HepG2 (cell line): ENCODE data around the gene PVR. TPM values are rescaled to one million over a fixed set of nuclear protein-coding genes. Genes with fewer than 3 reads are reported as not detected.

Experiments
- ARNT ChIP-seq: fragments of 450-650 bp; IDR thresholded peaks from 2 replicates; pipeline ENCODE4 v1.6.1; 2017
- CEBPG ChIP-seq: IDR thresholded peaks from 2 replicates; pipeline ENCODE4 v1.6.1; 2016
- EEA1 ChIP-seq: sonication (generic); formaldehyde crosslinking; IDR thresholded peaks from 2 replicates; pipeline ENCODE4 v1.5.1; 2020; ENCODE audit warnings: mild to moderate bottlenecking, missing genetic modification reagents, borderline replicate concordance
- FOXK1 ChIP-seq: sonication (generic); formaldehyde crosslinking; IDR thresholded peaks from 2 replicates; pipeline ENCODE4 v1.4.0; 2020; ENCODE audit warnings: low read depth, missing genetic modification reagents, borderline replicate concordance
- HNF1B ChIP-seq: sonication (generic); formaldehyde crosslinking; IDR thresholded peaks from 2 replicates; pipeline ENCODE4 v1.5.1; 2020; ENCODE audit warnings: mild to moderate bottlenecking, moderate library complexity, missing genetic modification reagents
- MIXL1 ChIP-seq: IDR thresholded peaks from 2 replicates; pipeline ENCODE4 v1.6.1; 2016
- NFAT5 ChIP-seq: sonication (generic); formaldehyde crosslinking; IDR thresholded peaks from 2 replicates; pipeline ENCODE4 v1.4.0; 2020; ENCODE audit warnings: missing genetic modification reagents
- RELA ChIP-seq: sonication (generic); formaldehyde crosslinking; IDR thresholded peaks from 2 replicates; pipeline ENCODE4 v1.4.0; 2020; ENCODE audit warnings: missing genetic modification reagents
- SALL2 ChIP-seq: sonication (generic); formaldehyde crosslinking; IDR thresholded peaks from 2 replicates; pipeline ENCODE4 v1.8.1; 2023; ENCODE audit warnings: mild to moderate bottlenecking, missing genetic modification reagents, inconsistent platforms
- SOX6 ChIP-seq, 2 experiments: fragments of 450-650 bp in 1 of 2; sonication (generic) in 1 of 2; formaldehyde crosslinking in 1 of 2; IDR thresholded peaks; 2 replicates each; pipeline versions ENCODE4 v1.4.0 to v1.6.1; 2017 to 2020; ENCODE audit warnings: antibody characterized with exemption in 1 of 2, mild to moderate bottlenecking in 1 of 2, missing genetic modification reagents in 1 of 2
- SRSF1 ChIP-seq: fragments of 200-400 bp; formaldehyde crosslinking; optimal IDR thresholded peaks from 2 replicates; pipeline ENCODE3; 2017; ENCODE audit warnings: mild to moderate bottlenecking, low read depth, low read length, moderate library complexity
- TRAFD1 ChIP-seq: sonication (generic); formaldehyde crosslinking; IDR thresholded peaks from 2 replicates; pipeline ENCODE4 v1.5.1; 2020; ENCODE audit warnings: missing genetic modification reagents, mild to moderate bottlenecking, borderline replicate concordance
- U2AF2 ChIP-seq: fragments of 200-400 bp; formaldehyde crosslinking; IDR thresholded peaks from 2 replicates; pipeline ENCODE4 v1.6.1; 2017; ENCODE audit warnings: low read depth, mild to moderate bottlenecking, low read length
- YY1 ChIP-seq: IDR thresholded peaks from 2 replicates; pipeline ENCODE4 v1.6.1; 2011; ENCODE audit warnings: low read length, low read depth, moderate library complexity, mild to moderate bottlenecking; ENCODE audit not compliant: insufficient read depth, insufficient replicate concordance
- ZBTB38 ChIP-seq: sonication (generic); formaldehyde crosslinking; IDR thresholded peaks from 2 replicates; pipeline ENCODE4 v1.5.1; 2020; ENCODE audit warnings: mild to moderate bottlenecking, missing genetic modification reagents
- ZNF263 ChIP-seq: sonication (generic); formaldehyde crosslinking; IDR thresholded peaks from 2 replicates; pipeline ENCODE4 v1.4.0; 2020; ENCODE audit warnings: missing genetic modification reagents
- ZNF337 ChIP-seq: sonication (generic); formaldehyde crosslinking; IDR thresholded peaks from 2 replicates; pipeline ENCODE4 v1.5.1; 2020; ENCODE audit warnings: missing genetic modification reagents, low read depth, mild to moderate bottlenecking, borderline replicate concordance
- ZNF362 ChIP-seq: sonication (generic); formaldehyde crosslinking; IDR thresholded peaks from 2 replicates; pipeline ENCODE4 v1.4.0; 2020; ENCODE audit warnings: missing genetic modification reagents, mild to moderate bottlenecking, borderline replicate concordance
- ZSCAN9 ChIP-seq: IDR thresholded peaks from 2 replicates; pipeline ENCODE4 v1.6.1; 2016; ENCODE audit warnings: borderline replicate concordance
- polyA plus RNA-seq, 8 experiments: library from polyadenylated mRNA; depleted of rRNA in 3 of 8; stranded (reverse) in 7 of 8; unstranded in 1 of 8; fragments of >200 nt; fragmentation: Illumina TruSeq in 4 of 8; extraction: Trizol in 4 of 8; gene quantifications; 2 replicates each; pipeline versions ENCODE4 v1.2.1 to v1.2.3, GENCODE V29; 2011 to 2016; ENCODE audit warnings: low read depth in 4 of 8, missing spikeins in 1 of 8, mixed read lengths in 1 of 8; ENCODE audit not compliant: insufficient read depth in 1 of 8
- total RNA-seq, 5 experiments: library from RNA; depleted of rRNA; stranded (reverse); fragments of >200 nt; fragmentation: Illumina TruSeq; extraction: Trizol; gene quantifications; 2 replicates each; pipeline ENCODE4 v1.2.3, GENCODE V29; 2016; ENCODE audit warnings: low read depth in 1 of 5

Gene PVR
- total and polyA plus RNA-seq, 2 of the 13 experiments (the other 11 are each of a cell fraction or from before 2014, with no cell fraction given) = 43.4 to 46.6 TPM

GRCh38 chr19:44613295-44614178 lies 30.2 kb upstream of the PVR start, which contains the start of gene IGSF23 (continued):
- no peak for TF ChIP-seq NFAT5 (CRISPR knock-in tag)
- TF ChIP-seq RELA = no peak
- peak; percentile 72 for TF ChIP-seq YY1
- TF ChIP-seq HNF1B (CRISPR knock-in tag) = peak; percentile 34; the same call in 1 of the 2 replicates
- peak; percentile 46; the same call in 1 of the 2 replicates for TF ChIP-seq ZSCAN9 (CRISPR knock-in tag)
- 0 out of 2 replicates have a peak, but pooled peaks have one; percentile 56 for TF ChIP-seq TRAFD1 (CRISPR knock-in tag)
- no peak for TF ChIP-seq ZBTB38 (CRISPR knock-in tag)
- TF ChIP-seq SALL2 (CRISPR knock-in tag) = no peak
- no peak for TF ChIP-seq SOX6 (IDR thresholded peaks at IDR 0.05)
- peak; percentile 69 for TF ChIP-seq SOX6 (CRISPR knock-in tag; IDR thresholded peaks at IDR 0.05)
- TF ChIP-seq SRSF1 = no peak
- no peak for TF ChIP-seq EEA1 (CRISPR knock-in tag)
- TF ChIP-seq ARNT = no peak
- TF ChIP-seq ZNF263 = no peak
- TF ChIP-seq MIXL1 (CRISPR knock-in tag) = 0 out of 2 replicates have a peak, but pooled peaks have one; percentile 25
- TF ChIP-seq FOXK1 (CRISPR knock-in tag) = no peak
- TF ChIP-seq ZNF362 (CRISPR knock-in tag) = peak; percentile 61; the same call in 1 of the 2 replicates
- no peak for TF ChIP-seq U2AF2
- peak; percentile 67; the same call in 1 of the 2 replicates for TF ChIP-seq ZNF337
- no peak for TF ChIP-seq CEBPG (CRISPR knock-in tag)
